T-helper 1 cell treated with Interleukin-12 subunit alpha and Interleukin-12 subunit beta and Interleukin-4 antibody, amounts not matched to agents 30 μg/mL and 1 μg/mL, for 36 hours (primary cell): ENCODE results near the gene TATDN2.
"Not testable (repeated sequence)": the region's sequence is repeated elsewhere in the genome, so short reads cannot be mapped to it uniquely, and the experiment has no call there.

ENCODE experiments used
- H3K27ac Mint-ChIP-seq: one replicate; pipeline ENCODE4 v1.8.0; 2021; ENCODE audit warnings: mild to moderate bottlenecking, mixed read lengths
- H3K27me3 Mint-ChIP-seq: one replicate; pipeline ENCODE4 v1.8.0; 2021; ENCODE audit warnings: low read depth, mixed read lengths
- H3K36me3 Mint-ChIP-seq: one replicate; pipeline ENCODE4 v1.8.0; 2021; ENCODE audit warnings: low read depth, mixed read lengths
- H3K4me1 Mint-ChIP-seq: one replicate; pipeline ENCODE4 v1.8.0; 2021; ENCODE audit warnings: low read depth, mixed read lengths
- H3K4me3 Mint-ChIP-seq: one replicate; pipeline ENCODE4 v1.8.0; 2021; ENCODE audit warnings: mild to moderate bottlenecking, moderate library complexity, mixed read lengths
- H3K9me3 Mint-ChIP-seq: one replicate; pipeline ENCODE4 v1.8.0; 2021; ENCODE audit warnings: mixed read lengths

TATDN2 gene

GRCh38 chr3:10286596-10287295, 38.5 kb downstream of the TATDN2 start:
- no peaks in the 10 kb centered on the region for H3K27me3 Mint-ChIP-seq
- peaks cover 39% of the 10 kb centered on the region for H3K36me3 Mint-ChIP-seq
- peak overlapping the region; percentile 49 for H3K27ac Mint-ChIP-seq
- H3K4me1 Mint-ChIP-seq: peaks cover 34% of the 10 kb centered on the region
- no peaks in the 10 kb centered on the region for H3K9me3 Mint-ChIP-seq
- no peak overlapping the region for H3K4me3 Mint-ChIP-seq

GRCh38 chr3:10287936-10288574, 39.8 kb downstream of the TATDN2 start:
- Mint-ChIP-seq H3K4me1 (peaks cover 38% of the 10 kb centered on the region), H3K9me3 (no peaks in the 10 kb centered on the region), H3K36me3 (peaks cover 43% of the 10 kb centered on the region), H3K27ac (no peak overlapping the region), H3K4me3 (no peak overlapping the region), H3K27me3 (no peaks in the 10 kb centered on the region)

- Mint-ChIP-seq H3K27me3 (no peaks in the 10 kb centered on the region), H3K9me3 (no peaks in the 10 kb centered on the region), H3K36me3 (peaks cover 40% of the 10 kb centered on the region), H3K27ac (no peak overlapping the region), H3K4me1 (peaks cover 35% of the 10 kb centered on the region), H3K4me3 (no peak overlapping the region)
Observed at GRCh38 chr3:10288575-10288960, 40.3 kb downstream of the TATDN2 start.

- Mint-ChIP-seq H3K27me3 (no peaks in the 10 kb centered on the region), H3K4me1 (peaks cover 30% of the 10 kb centered on the region), H3K4me3 (no peak overlapping the region), H3K9me3 (no peaks in the 10 kb centered on the region), H3K36me3 (peaks cover 39% of the 10 kb centered on the region), H3K27ac (no peak overlapping the region)
Observed at GRCh38 chr3:10289077-10289476, 40.8 kb downstream of the TATDN2 start.

GRCh38 chr3:10289787-10290355, 41.6 kb downstream of the TATDN2 start:
- no peaks in the 10 kb centered on the region for H3K9me3 Mint-ChIP-seq
- no peaks in the 10 kb centered on the region for H3K27me3 Mint-ChIP-seq
- H3K4me3 Mint-ChIP-seq: no peak overlapping the region
- peak overlapping the region; percentile 65 for H3K27ac Mint-ChIP-seq
- H3K36me3 Mint-ChIP-seq: peaks cover 37% of the 10 kb centered on the region
- peaks cover 22% of the 10 kb centered on the region for H3K4me1 Mint-ChIP-seq

GRCh38 chr3:10290481-10291176, 42.4 kb downstream of the TATDN2 start:
- peaks cover 42% of the 10 kb centered on the region for H3K36me3 Mint-ChIP-seq
- H3K9me3 Mint-ChIP-seq: no peaks in the 10 kb centered on the region
- H3K4me3 Mint-ChIP-seq: no peak overlapping the region
- no peaks in the 10 kb centered on the region for H3K27me3 Mint-ChIP-seq
- H3K27ac Mint-ChIP-seq: no peak overlapping the region
- peaks cover 15% of the 10 kb centered on the region for H3K4me1 Mint-ChIP-seq

- H3K9me3 Mint-ChIP-seq: no peaks in the 10 kb centered on the region
- peaks cover 43% of the 10 kb centered on the region for H3K36me3 Mint-ChIP-seq
- H3K27ac Mint-ChIP-seq: peak overlapping the region; percentile 87
- H3K4me3 Mint-ChIP-seq: no peak overlapping the region
- peaks cover 15% of the 10 kb centered on the region for H3K4me1 Mint-ChIP-seq
- H3K27me3 Mint-ChIP-seq: no peaks in the 10 kb centered on the region
Observed at GRCh38 chr3:10291641-10292040, 43.4 kb downstream of the TATDN2 start.

GRCh38 chr3:10292505-10293419, 44.5 kb downstream of the TATDN2 start, which contains the start of gene GHRL:
GHRL (minus strand) TSS chr3:10292947; CDS start chr3:10290180, 2,767 bp downstream.
- Mint-ChIP-seq H3K4me1 (peaks cover 15% of the 10 kb centered on the region), H3K36me3 (peaks cover 41% of the 10 kb centered on the region), H3K27ac (peak within 1 kb of the TSS; percentile 87), H3K4me3 (peak within 1 kb of the TSS; percentile 71), H3K27me3 (no peaks in the 10 kb centered on the region), H3K9me3 (no peaks in the 10 kb centered on the region)

- no peaks in the 10 kb centered on the region for H3K9me3 Mint-ChIP-seq
- peak overlapping the region; percentile 60 for H3K27ac Mint-ChIP-seq
- peaks cover 18% of the 10 kb centered on the region for H3K4me1 Mint-ChIP-seq
- peaks cover 31% of the 10 kb centered on the region for H3K36me3 Mint-ChIP-seq
- no peak overlapping the region for H3K4me3 Mint-ChIP-seq
- H3K27me3 Mint-ChIP-seq: no peaks in the 10 kb centered on the region
Observed at GRCh38 chr3:10294030-10294586, 45.8 kb downstream of the TATDN2 start.

GRCh38 chr3:10298064-10298463, 49.8 kb downstream of the TATDN2 start:
- H3K36me3 Mint-ChIP-seq: peaks cover 37% of the 10 kb centered on the region
- H3K27ac Mint-ChIP-seq, H3K27me3 Mint-ChIP-seq: not testable (repeated sequence)

GRCh38 chr3:10299175-10299574, 50.9 kb downstream of the TATDN2 start:
- peak overlapping the region; percentile 10 for H3K27ac Mint-ChIP-seq
- no peaks in the 10 kb centered on the region for H3K9me3 Mint-ChIP-seq
- peaks cover 14% of the 10 kb centered on the region for H3K4me1 Mint-ChIP-seq
- H3K36me3 Mint-ChIP-seq: peaks cover 45% of the 10 kb centered on the region
- no peaks in the 10 kb centered on the region for H3K27me3 Mint-ChIP-seq
- no peak overlapping the region for H3K4me3 Mint-ChIP-seq

More at GRCh38 chr3:10298064-10298463, 49.8 kb downstream of the TATDN2 start:
- peaks cover 14% of the 10 kb centered on the region for H3K4me1 Mint-ChIP-seq
- not testable (repeated sequence) for H3K9me3 Mint-ChIP-seq, H3K4me3 Mint-ChIP-seq

- H3K9me3 Mint-ChIP-seq: no peaks in the 10 kb centered on the region
- H3K4me3 Mint-ChIP-seq: no peak overlapping the region
- peaks cover 14% of the 10 kb centered on the region for H3K4me1 Mint-ChIP-seq
- peaks cover 45% of the 10 kb centered on the region for H3K36me3 Mint-ChIP-seq
- H3K27ac Mint-ChIP-seq: peak overlapping the region; percentile 10
- H3K27me3 Mint-ChIP-seq: no peaks in the 10 kb centered on the region
Observed at GRCh38 chr3:10299679-10300078, 51.4 kb downstream of the TATDN2 start.

- Mint-ChIP-seq H3K4me1 (peaks cover 14% of the 10 kb centered on the region), H3K27ac (peak overlapping the region; percentile 10), H3K9me3 (no peaks in the 10 kb centered on the region), H3K4me3 (no peak overlapping the region), H3K36me3 (peaks cover 46% of the 10 kb centered on the region), H3K27me3 (no peaks in the 10 kb centered on the region)
Observed at GRCh38 chr3:10300087-10300486, 51.8 kb downstream of the TATDN2 start.
